Fibroblast of lung (primary cell): Measurements from ENCODE around the gene DDAH1.

ENCODE experiments used
- CTCF ChIP-seq, 2 donors: IDR thresholded peaks in 1 of 2; conservative IDR thresholded peaks in 1 of 2; 1 replicate in 1 of 2; 2 replicates in 1 of 2; pipeline ENCODE4 v1.5.1; 2011 to 2012; ENCODE audit warnings: low read length in 2 of 2, control low read depth in 1 of 2, inconsistent platforms in 1 of 2, low read depth in 1 of 2, mild to moderate bottlenecking in 1 of 2
- EZH2 ChIP-seq: IDR thresholded peaks from 2 replicates; pipeline ENCODE4 v1.5.1; 2012; ENCODE audit warnings: low read length, control low read depth, mild to moderate bottlenecking; ENCODE audit errors: missing control alignments

GRCh38 chr1:85320371-85321131, 144.4 kb downstream of the DDAH1 start:
- TF ChIP-seq CTCF (conservative IDR thresholded peaks at IDR 0.05 in 1 of 2, IDR thresholded peaks at IDR 0.05 in 1 of 2; ENCODE audit: low read depth in 1 of 2, low read length in 2 of 2) (no peak), EZH2 (no peak)
